ENCODE data around the gene USP28.
"Not testable (repeated sequence)": the region's sequence is repeated elsewhere in the genome, so short reads cannot be mapped to it uniquely, and the experiment has no call there.

USP28 gene

DNA sequence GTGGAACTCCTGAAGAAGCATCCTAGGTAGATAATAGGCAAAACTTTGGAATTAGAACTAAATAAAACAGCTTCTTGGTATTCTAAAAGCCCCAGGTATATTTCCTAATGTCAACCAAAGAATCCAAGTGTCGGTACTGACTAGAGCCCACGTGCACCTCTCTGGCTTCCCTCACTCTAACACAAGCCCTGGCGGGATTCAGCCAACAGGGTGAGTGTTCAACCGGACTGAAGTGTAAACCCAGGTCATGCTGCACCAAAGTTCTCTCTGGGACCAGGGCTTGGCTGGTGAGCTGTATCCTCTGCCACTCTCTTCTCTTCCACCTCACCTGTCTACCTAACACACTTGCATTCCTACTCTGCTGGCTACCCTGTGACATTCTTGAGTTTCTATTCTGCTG lies 40.1 kb downstream of the USP28 start:
- no peak for DNase-seq (ENCODE audit: low spot score)

DNA sequence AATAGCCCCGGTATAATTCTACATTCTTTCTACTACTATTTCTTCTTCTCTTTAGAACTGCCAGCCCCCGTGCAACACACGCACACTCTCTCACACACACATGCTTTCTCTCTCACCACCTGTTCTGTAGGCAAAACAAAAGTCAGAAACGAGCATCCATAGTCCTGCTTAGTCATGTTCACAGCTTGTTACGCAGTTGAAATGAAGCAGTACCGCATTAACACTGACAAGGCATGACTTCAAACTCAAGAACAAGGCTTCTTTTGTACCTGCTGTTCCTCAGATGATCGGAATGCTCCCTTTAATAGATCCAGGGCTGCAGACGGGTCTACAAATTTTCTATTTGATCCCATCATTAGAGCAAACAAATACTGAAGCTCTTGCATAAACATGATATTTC lies 42.2 kb downstream of the USP28 start:
- no peak for DNase-seq (ENCODE audit: low spot score)

DNA sequence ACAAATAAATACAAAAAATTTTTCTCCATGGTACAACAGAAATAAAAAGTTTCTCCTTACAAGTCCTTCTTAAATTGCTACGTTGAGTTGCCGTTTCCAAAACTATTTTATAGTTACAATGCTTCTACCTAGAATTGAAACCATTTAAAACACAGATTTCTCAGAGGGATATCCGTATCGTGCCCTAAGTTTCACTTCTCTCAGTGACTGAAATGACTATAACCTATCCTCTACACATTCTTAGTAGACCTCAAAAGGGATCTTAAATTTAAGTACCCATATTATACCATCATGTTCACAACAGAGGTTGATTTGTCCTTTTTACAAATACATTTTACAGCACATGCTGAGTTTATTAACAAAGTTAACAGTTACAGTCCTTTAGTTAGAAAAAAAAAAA lies 44.1 kb downstream of the USP28 start:
- peak; percentile 12 for DNase-seq (ENCODE audit: low spot score)

DNA sequence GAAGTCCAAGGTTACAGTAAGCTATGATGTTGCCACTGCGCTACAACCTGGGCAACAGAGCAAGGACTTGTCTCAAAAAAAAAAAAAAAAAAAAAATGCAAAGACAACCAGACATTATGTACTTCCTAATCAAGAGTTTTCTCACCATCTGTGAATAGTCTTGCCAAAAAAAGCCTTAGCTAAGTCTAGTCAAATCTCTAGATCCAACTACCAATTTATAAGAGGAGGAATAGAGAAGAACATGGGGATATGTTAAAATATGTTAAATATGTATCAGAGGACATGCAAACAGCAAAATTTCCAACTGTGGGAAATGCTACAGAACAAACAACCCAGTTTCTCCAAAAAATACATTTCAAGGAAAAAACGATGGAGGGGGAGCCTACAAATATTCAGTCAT lies 45.6 kb downstream of the USP28 start:
- DNase-seq (ENCODE audit: low spot score) = no peak

DNA sequence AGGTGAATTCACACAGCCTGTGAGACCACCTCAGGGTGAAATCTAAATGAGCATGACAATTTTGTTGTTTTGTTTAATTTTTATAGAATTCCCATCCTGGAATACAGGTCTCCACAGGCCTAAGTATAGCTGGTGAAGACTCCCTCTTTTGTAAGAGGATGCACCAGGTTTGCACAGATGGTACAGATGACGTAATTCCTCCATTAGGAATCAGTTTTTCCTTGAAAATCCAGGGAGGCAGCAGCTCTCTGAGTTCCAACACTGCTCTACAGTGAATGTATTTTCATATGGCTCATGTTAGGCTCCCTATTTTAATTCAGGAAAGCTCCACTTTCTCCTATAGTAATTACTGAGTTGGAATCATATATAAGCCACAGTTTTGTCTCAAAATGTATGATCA lies 47.2 kb downstream of the USP28 start:
- no peak for DNase-seq (ENCODE audit: low spot score)

DNA sequence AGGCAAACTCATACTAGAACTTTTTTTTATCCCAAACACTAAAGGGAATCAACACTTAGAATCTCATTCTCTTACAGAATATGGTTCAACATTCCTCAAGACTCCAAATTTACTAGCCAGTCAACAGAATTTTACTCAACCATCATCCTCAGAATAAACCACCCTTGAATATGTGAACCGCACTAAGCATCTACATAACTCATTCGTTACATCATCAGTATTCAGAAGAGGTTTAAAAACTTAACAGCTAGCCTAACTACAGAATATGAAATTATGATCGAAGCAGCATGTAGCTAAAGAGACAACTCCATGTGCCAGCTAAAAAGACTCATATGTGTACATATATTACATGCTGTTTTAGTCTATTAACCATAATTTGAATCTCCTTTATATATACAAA lies 47.9 kb downstream of the USP28 start:
- DNase-seq (ENCODE audit: low spot score) = no peak

DNA sequence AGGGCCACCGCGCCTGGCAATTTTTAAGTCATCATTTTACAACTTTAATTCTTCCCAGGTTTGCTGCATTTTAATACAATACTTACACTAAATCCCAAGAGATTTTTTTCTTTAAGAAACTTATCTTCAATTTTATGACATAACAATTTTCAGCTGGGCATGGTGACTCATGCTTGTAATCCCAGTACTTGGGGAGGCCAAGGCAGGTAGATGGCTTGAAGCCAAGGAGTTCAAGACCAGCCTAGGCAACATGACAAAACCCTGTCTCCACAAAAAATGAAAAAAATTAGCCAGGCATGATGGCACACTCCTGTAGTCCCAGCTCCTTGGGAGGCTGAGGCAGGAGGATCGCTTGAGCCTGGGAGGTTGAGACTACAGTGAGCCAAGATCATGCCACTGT lies 56.9 kb downstream of the USP28 start:
- DNase-seq (ENCODE audit: low spot score) = no peak

DNA sequence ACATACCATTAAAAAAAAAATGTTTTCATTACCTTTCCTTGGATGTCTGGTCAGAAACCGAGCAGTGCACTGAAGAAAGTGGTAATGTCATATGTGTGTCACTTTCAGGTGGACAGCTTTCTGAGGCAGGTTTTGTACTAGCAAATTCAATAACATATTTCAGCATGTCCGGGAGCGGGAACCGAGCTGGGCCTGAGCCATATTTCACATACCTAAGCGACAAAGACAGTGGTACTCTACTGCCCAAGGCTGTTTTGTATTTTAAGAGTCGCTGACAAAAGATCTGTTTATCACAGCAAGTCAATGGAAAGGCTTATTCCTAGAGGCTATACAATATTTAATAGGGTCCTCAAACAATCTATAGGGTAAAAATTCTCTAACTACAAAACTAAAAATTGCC lies 57.7 kb downstream of the USP28 start:
- no peak for DNase-seq (ENCODE audit: low spot score)

DNA sequence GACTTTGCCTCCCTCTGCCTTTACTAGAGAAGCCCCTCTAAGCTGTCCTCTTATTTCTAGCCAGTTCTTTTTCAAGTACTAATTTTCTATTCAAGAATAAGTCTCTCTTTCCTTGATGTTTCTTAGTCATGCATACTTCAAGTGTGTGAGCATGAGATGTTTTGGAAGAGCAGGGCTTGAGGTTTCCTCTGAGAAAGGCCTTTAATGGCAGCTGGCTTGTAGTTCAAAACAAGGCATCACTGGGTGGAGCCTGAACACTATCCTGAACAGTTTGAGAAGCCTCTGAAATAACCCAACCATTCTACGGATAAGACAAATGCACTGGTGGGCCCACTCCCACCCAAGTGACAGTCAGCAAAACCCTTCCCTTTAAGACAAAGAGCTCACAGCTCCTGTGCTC lies 58.2 kb downstream of the USP28 start:
- no peak for DNase-seq (ENCODE audit: low spot score)

DNA sequence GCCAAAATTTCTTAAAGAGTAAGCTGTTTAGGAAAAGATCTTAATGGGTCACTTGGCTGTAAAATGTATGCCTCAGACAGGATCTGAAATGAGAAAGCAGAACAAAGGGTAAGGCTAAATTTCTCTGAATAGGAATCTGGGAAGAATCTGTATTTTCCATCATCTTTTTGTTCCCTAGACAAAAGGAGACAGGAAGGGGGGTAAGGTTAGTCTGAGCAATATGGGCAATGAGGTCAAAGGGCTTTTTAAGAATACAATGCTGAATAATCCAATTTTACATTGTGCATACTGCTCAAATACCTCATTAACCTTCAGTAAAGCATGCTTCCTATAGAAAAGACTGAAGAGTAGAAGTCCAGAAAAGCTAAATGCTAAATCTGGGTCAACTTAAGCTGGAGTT lies 61.2 kb downstream of the USP28 start:
- no peak for DNase-seq (ENCODE audit: low spot score)

DNA sequence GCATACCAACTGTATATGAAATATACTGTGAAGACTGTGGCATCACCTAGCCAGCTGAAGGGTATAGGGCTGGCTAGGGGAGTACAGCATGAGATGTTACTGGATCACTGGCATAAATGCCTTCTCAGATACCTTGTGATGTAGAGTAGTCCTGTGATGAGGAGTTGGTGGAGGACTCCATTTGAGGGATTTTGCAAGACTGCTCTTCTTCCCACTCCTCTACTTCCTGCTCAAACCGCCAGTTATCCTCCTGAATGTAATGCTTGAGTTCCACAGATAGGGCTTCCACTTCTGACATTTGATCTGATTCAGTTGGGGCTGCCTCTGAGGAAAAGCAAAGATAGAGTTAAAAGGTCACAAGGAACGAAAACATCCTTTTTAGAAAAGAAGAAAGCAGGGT lies 66.4 kb downstream of the USP28 start:
- DNase-seq (ENCODE audit: low spot score) = no peak

DNA sequence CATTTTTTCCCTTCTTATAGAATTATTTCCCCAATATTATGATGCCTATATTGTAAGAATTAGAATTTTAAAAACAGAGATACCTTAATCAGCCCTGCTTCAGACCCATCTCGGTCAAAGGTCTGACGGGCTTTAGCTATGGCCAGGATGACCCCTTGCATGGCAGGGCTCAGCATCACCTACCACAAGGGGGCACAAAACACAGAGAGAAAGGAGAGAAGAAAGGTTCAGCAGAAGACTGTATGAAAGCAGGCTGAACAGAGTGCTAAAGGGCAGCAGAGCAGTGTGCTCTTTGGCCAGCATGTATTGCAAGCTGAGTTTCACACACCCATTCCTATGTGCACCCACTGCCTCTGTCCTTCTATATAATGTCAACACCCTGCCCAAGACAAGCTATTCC lies 69.0 kb downstream of the USP28 start:
- peak; percentile 22 for DNase-seq (ENCODE audit: low spot score)

DNA sequence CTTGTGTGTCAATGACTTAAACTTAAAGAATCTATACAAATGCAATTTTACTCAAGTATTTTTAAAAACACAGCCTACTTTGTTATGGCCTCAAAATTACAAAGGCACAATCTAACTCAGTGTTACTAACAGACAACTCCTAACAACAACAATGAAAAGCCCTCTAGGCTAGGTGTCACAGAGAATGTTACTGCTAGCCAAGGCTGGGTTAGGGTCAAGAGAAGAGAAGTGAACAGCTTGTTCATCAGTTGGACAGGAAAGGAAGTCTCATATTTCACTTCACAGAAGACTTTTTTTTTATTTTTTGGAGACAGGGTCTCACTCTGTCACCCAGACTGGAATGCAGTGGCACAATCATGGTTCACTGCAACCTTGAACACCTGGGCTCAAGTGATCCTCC lies 69.7 kb downstream of the USP28 start:
- DNase-seq (ENCODE audit: low spot score) = no peak

DNA sequence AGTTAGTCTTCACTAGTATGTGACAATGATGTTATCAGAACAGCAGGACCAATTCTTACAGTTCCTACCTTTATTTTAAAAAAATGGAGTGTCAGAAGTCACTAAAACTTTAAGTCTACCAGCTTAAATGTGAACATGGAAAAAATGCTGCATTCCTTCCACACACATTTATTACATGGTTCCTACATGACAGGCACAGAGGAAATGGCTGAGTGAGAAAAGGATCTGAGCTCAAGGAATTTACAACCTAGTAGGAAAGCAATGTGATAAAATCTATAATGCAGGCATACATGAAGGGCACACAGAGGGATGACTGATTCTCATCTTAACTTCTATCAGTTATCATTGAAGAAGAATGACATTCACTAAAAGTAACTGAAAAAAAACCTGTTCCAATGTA lies 72.8 kb downstream of the USP28 start:
- no peak for DNase-seq (ENCODE audit: low spot score)

DNA sequence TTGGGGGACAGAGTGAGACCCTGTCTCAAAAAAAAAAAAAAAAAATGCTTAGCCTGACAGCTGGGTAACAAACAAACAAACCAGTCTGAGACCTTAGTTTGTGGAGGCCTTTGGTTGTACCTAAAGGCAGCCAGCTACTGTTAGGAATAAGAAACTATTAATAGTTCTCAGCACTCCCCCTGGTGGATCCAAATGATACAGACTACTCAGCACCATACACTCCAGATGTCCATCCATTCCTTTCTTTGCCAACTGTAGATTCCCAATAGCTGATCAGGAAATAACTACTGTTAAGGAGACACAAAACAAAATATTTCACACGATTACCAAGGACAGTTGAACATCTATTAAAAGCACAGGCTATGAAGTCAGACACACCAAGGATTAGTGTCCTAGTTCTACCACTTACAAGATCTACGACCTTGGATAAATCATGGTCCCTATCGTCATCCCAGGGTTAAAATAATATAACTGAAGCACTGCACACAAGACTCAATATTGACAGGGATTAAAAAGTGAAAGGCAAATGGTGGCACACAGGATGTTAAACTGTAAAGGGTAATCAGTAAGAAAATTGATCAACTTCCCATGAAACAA lies 78.6 kb downstream of the USP28 start:
- DNase-seq (ENCODE audit: low spot score) = peak; percentile 31

DNA sequence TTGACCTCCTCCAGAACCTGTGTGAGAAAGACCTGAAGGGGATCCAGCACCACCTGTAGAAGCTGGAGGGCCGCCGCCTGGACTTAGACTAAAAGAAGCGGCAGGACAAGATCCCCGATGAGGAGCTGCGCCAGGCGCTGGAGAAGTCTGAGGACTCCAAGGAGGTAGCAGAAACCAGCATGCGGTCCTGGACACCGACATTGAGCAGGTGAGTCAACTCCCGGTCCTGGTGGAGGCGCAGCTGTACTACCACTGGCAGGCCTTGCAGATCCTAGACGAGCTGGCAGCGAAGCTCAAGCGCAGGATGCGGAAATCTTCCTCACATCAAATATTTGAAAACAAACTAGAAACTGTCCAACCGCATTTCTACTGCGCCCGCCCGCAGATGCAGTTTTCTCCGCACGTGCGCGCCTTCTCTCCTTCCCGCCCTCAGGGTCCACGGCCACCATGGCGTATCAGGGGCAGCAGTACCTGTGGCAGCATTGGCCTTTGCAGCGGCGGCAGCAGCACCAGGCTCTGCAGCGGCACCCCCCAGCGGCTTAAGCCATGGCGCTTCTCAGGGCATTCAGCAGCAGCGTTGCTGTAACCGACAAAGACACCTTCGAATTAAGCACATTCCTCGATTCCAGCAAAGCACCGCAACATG lies 85.6 kb downstream of the USP28 start:
- DNase-seq (ENCODE audit: low spot score) = no peak

DNA sequence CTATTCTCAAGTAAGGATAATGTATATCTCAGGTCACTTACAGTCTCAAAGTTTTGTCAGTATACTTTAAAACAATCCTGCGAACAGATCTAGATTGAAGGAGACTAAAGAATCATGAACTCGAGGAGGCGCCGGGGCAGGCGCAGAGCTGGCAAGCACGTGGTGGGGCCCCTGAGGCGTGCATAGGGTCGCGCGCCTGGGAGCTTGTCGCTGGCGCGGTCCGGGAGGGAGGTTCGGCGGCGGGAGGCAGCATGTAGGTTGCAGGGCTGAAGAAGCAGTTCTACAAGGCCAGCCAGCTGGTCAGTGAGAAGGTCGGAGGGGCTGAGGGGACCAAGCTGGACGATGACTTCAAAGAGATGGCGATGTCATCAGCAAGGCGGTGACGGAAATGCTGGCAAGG lies 86.4 kb downstream of the USP28 start:
- DNase-seq (ENCODE audit: low spot score) = not testable (repeated sequence)

DNA sequence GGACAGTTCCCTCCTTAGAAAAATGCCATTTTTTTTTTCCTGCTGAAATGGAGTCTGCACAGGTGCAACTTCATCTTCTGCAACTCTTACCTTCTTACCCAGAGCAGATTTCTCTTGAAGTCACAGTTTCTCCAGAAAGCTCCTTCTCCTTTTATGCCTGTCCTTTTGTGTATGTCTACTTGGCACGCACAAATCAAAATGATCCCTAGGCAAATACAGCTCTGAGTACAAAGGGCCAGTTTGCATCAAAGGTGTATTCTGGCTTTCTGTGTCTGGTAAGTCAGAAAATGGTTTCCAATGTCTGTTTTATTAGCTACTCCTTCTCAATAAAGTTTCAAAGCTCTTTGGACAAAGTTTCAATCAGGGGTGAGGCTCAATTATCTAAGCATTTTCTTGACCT lies 93.2 kb downstream of the USP28 start:
- DNase-seq (ENCODE audit: low spot score) = no peak

DNA sequence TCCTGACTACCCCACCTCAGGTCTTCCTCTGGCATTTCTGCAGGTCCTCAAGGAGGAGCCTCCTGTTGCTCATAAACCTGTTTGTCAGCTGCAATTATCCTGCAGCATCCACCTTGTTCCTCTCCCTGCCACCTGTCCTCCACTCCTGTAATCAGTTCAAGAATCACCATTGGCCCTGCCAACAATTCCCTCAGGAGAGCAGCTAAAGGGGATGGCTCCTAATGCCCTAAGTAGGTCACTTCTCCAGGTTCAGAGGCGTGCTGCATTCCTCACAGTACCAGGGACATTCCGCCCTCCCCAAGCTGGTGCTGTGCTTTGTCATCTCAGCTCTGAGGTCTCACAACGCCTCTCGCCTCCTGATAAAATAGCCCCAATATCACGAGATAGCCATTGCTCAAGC lies 93.7 kb downstream of the USP28 start:
- no peak for DNase-seq (ENCODE audit: low spot score)

DNA sequence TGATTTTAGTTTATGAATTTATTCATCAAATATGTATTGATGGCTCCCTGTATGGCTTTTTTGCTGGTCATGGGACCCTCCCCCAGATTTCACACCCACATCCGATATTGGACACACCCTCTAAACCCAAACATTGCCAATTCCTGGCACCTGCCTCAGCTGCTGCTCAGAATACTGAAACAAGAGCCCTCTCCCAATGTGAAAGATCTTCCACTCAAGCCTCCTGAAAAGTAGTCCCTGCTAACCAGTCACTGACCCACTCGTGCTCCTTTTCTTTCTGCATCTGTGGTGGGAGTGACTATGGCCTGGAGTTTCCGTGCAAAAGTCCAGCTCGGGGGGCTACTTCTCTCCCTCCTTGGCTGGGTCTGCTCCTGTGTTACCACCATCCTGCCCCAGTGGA lies 95.9 kb downstream of the USP28 start, which contains the start of gene CLDN25:
Gene CLDN25 (plus strand): TSS at position 301 of the 400 bp plus-strand sequence. CDS start 0 bp downstream, at position 301.
- DNase-seq (ENCODE audit: low spot score) = no peak

DNA sequence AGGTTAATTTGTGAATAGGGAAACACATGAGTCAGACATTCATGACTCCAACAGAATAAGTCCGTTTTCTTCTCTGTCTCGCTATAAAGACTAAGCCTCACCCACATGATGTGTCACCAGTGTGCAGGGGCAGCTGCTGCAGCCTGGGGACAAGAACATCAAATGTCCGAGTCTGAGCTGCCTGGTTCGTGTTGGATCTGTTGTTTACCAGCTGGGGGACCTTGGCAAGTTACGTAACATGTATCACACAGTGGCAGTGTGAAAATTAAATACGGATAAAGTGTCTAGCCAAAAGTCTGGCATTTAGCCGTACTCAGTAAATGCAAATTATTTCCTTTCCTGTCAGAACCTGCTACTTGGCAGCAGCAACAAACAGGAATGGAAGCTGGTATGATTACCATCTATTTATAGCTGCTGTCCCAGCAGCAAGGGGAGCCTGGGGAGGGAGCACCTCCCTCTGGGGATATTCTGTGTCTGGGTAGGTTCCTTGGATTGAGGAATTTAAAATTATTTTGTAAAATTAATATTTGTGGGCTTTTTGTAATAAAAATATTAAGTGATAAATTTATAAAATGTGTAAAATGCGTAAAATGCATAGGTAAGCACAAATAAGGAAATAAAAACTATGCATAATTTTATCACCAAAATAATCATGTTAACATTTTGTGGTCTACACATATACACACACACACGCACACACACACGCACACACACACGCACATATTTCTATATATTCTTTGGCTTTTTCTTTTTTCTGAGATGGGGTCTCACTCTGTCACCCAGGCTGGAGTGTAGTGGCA lies 97.1 kb downstream of the USP28 start:
- no peak for DNase-seq (ENCODE audit: low spot score)

DNA sequence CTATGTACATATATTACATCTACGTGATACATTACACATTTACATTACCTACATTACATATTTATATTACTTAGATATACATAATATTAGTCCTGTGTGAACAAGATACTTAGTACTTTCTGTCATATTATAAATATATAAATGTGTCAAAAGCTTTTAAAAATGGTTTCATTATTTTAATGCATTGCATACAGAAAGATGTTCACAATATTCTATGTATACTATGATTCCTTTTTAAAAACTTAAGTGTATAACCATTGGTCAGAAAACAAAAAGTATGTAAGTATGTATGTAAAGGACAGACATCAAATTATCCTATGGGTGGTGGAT lies 101.2 kb downstream of the USP28 start:
- no peak for DNase-seq (ENCODE audit: low spot score)

DNA sequence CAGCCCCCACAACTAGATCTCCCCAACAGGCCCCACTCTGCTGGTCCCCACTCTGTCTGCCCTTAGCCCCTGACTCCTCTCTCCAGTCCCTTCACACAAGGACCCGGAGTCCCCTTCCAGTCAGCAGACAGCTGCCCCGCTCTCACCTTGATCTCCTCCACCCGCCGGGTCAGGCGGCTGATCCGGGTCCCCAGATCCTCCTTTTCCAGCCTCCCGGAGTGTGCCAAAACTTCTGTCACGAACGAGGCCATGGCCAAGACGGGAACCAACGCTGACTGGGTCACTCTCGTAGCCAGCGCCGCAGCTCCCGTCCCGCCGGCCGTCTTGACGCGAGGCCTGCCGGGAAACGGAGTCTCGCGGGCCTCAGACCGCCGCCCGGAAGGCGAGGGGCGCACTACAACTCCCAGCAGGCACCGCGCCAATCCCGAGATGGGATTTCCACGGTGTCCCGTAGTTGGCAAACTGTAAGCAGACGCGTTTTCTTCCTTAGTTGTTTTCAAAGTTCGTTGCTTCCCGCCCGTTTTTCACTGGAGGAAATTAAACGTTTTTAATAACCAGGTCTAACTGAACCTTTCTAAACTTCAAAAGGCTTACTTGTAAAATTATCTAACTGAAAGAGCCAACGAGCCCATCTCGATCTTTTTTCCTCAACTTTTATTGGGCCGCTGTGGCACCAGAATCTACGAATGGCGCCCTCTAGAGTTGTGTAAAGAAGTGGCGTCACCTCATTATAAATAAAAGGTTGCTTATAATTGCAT lies 101.8 kb downstream of the USP28 start, which contains the start of gene ZW10:
Gene ZW10 (minus strand): TSS at position 277 of the 758 bp plus-strand sequence. CDS start 26 bp downstream, at position 251.
- DNase-seq (ENCODE audit: low spot score) = peak; percentile 87

Data from germinal center (tissue), 1 donor.